Activated B cell treated with CpG ODN at 0.5 μM for 24 hours (primary cell): ENCODE measurements around the gene BICD1. TPM values are rescaled to one million over a fixed set of nuclear protein-coding genes. Genes with fewer than 3 reads are reported as not detected.

Experiments
- ATAC-seq: fragments of 200-7000 bp; cut with Tn5 transposase; one replicate; pipeline ENCODE4 v1.10.0; 2021; ENCODE audit warnings: low read depth, mild to moderate bottlenecking, moderate library complexity
- CTCF ChIA-PET: fragments of 350-600 bp; sonication (Branson Sonifier 250); formaldehyde crosslinking; loops from one replicate; lab custom pipeline; 2021; ENCODE audit warnings: antibody characterized with exemption; lab: Charles Lee
- POLR2A ChIA-PET: fragments of 350-600 bp; sonication (Branson Sonifier 250); formaldehyde crosslinking; loops from one replicate; lab custom pipeline; 2021; ENCODE audit warnings: antibody characterized with exemption; lab: Charles Lee
- DNase-seq: peaks from one replicate; pipeline ENCODE4 v3.0.0; 2022
- H3K27ac Mint-ChIP-seq: one replicate; pipeline ENCODE4 v1.8.0; 2020; ENCODE audit warnings: mixed read lengths
- H3K27me3 Mint-ChIP-seq: one replicate; pipeline ENCODE4 v1.8.0; 2021; ENCODE audit warnings: mixed read lengths
- H3K36me3 Mint-ChIP-seq: one replicate; pipeline ENCODE4 v1.8.0; 2021; ENCODE audit warnings: low read depth, mixed read lengths
- H3K4me1 Mint-ChIP-seq: one replicate; pipeline ENCODE4 v1.8.0; 2021; ENCODE audit warnings: mixed read lengths
- H3K4me3 Mint-ChIP-seq: one replicate; pipeline ENCODE4 v1.8.0; 2020; ENCODE audit warnings: mild to moderate bottlenecking, mixed read lengths
- H3K9me3 Mint-ChIP-seq: one replicate; pipeline ENCODE4 v1.8.0; 2020; ENCODE audit warnings: mixed read lengths
- CTCF ChIP-seq: fragments of 200-600 bp; IDR thresholded peaks from one replicate; pipeline ENCODE4 v1.8.0; 2022; ENCODE audit warnings: antibody characterized with exemption, mild to moderate bottlenecking
- intact Hi-C: fragments of 100-400 bp; cut with micrococcal nuclease; formaldehyde crosslinking; loops from one replicate; pipeline ENCODE4 v1.15.1; 2024
- total RNA-seq: library from RNA; stranded (reverse); gene quantifications from 2 replicates; pipeline ENCODE4 v1.2.3, GENCODE V29; 2022

The BICD1 gene
- total RNA-seq, 1 donor from 2014 or later: 67.6 TPM

GRCh38 chr12:32331133-32331532, 224.5 kb downstream of the BICD1 start:
- H3K4me1 Mint-ChIP-seq: no peaks in the 10 kb centered on the region
- H3K27ac Mint-ChIP-seq: no peak overlapping the region
- intact Hi-C loops: no loop called here
- CTCF ChIA-PET: no interaction called here
- ATAC-seq (no peak), DNase-seq (no peak)
- peaks cover 47% of the 10 kb centered on the region for H3K36me3 Mint-ChIP-seq
- no peaks in the 10 kb centered on the region for H3K9me3 Mint-ChIP-seq
- H3K27me3 Mint-ChIP-seq: no peaks in the 10 kb centered on the region
- no peak overlapping the region for H3K4me3 Mint-ChIP-seq
- no peak for TF ChIP-seq CTCF
- POLR2A ChIA-PET: no interaction called here

GRCh38 chr12:32332446-32332845, 225.8 kb downstream of the BICD1 start:
- ChIA-PET POLR2A (no interaction called here), CTCF (no interaction called here)
- Mint-ChIP-seq H3K36me3 (peaks cover 44% of the 10 kb centered on the region), H3K27me3 (no peaks in the 10 kb centered on the region), H3K4me3 (no peak overlapping the region), H3K27ac (no peak overlapping the region), H3K4me1 (no peaks in the 10 kb centered on the region), H3K9me3 (no peaks in the 10 kb centered on the region)
- intact Hi-C loops: no loop called here
- no peak for DNase-seq
- no peak for TF ChIP-seq CTCF
- no peak for ATAC-seq

- ChIA-PET POLR2A (interaction anchor here (0.6 kb wide), 1 partner anchor 161 kb away, joined by 3 read pairs; no protein-coding TSS in a partner anchor), CTCF (interaction anchor here (0.5 kb wide), 1 partner anchor 823 kb away, joined by 3 read pairs; no protein-coding TSS in a partner anchor)
- Mint-ChIP-seq H3K9me3 (no peaks in the 10 kb centered on the region), H3K4me3 (no peak overlapping the region), H3K27me3 (no peaks in the 10 kb centered on the region), H3K4me1 (no peaks in the 10 kb centered on the region), H3K27ac (no peak overlapping the region), H3K36me3 (peaks cover 44% of the 10 kb centered on the region)
- intact Hi-C loops: no loop called here
- no peak for DNase-seq
- no peak for TF ChIP-seq CTCF
- ATAC-seq: no peak
These were observed 227.7 kb downstream of the BICD1 start for GRCh38 chr12:32334371-32334777.

GRCh38 chr12:32336261-32336660, 229.6 kb downstream of the BICD1 start:
- intact Hi-C loops: no loop called here
- Mint-ChIP-seq H3K9me3 (no peaks in the 10 kb centered on the region), H3K36me3 (peaks cover 48% of the 10 kb centered on the region), H3K4me1 (no peaks in the 10 kb centered on the region), H3K27me3 (no peaks in the 10 kb centered on the region), H3K27ac (no peak overlapping the region), H3K4me3 (no peak overlapping the region)
- no peak for TF ChIP-seq CTCF
- DNase-seq (no peak), ATAC-seq (no peak)
- ChIA-PET POLR2A (interaction anchor here (0.6 kb wide), 1 partner anchor 254 kb away, joined by 8 read pairs; no protein-coding TSS in a partner anchor), CTCF (no interaction called here)

GRCh38 chr12:32343496-32343895, 236.8 kb downstream of the BICD1 start:
- Mint-ChIP-seq H3K27ac (no peak overlapping the region), H3K4me1 (no peaks in the 10 kb centered on the region), H3K4me3 (no peak overlapping the region), H3K27me3 (no peaks in the 10 kb centered on the region), H3K9me3 (no peaks in the 10 kb centered on the region), H3K36me3 (peaks cover 36% of the 10 kb centered on the region)
- DNase-seq (no peak), ATAC-seq (no peak)
- CTCF ChIA-PET: no interaction called here
- POLR2A ChIA-PET: no interaction called here
- no peak for TF ChIP-seq CTCF
- intact Hi-C loops: no loop called here
